DND-41 (cell line): Measurements from ENCODE around the gene CYP46A1.

Source experiments
- EZH2 ChIP-seq: IDR thresholded peaks from 3 replicates; pipeline ENCODE4 v1.6.1; 2012; ENCODE audit warnings: borderline replicate concordance, low read depth, mild to moderate bottlenecking, moderate library complexity, low read length, inconsistent platforms; ENCODE audit not compliant: severe bottlenecking
- TF ChIP-seq, protein P1 (sequence below): IDR thresholded peaks from 2 replicates; pipeline ENCODE4 v1.5.1; 2012; ENCODE audit warnings: borderline replicate concordance, low read length, moderate library complexity, mild to moderate bottlenecking; ENCODE audit not compliant: poor library complexity, severe bottlenecking; ENCODE audit errors: extremely low read depth

DNA sequence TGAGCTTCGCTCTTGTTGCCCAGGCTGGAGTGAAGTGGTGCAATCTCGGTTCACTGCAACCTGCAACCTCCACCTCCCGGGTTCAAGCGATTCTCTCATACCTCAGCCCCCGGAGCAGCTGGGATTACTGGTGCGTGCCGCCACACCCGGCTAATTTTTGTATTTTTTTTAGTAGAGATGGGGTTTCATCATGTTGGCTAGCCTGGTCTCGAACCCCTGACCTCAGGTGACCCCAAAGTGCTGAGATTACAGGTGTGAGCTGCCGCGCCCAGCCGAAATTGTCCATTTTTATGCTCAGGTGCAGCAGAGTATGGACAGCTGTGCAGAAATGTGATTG, 19.2 kb upstream of the CYP46A1 start:
- TF ChIP-seq, protein P1, sequence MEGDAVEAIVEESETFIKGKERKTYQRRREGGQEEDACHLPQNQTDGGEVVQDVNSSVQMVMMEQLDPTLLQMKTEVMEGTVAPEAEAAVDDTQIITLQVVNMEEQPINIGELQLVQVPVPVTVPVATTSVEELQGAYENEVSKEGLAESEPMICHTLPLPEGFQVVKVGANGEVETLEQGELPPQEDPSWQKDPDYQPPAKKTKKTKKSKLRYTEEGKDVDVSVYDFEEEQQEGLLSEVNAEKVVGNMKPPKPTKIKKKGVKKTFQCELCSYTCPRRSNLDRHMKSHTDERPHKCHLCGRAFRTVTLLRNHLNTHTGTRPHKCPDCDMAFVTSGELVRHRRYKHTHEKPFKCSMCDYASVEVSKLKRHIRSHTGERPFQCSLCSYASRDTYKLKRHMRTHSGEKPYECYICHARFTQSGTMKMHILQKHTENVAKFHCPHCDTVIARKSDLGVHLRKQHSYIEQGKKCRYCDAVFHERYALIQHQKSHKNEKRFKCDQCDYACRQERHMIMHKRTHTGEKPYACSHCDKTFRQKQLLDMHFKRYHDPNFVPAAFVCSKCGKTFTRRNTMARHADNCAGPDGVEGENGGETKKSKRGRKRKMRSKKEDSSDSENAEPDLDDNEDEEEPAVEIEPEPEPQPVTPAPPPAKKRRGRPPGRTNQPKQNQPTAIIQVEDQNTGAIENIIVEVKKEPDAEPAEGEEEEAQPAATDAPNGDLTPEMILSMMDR: no peak
- no peak for TF ChIP-seq EZH2
